ENCODE measurements around the gene POLR1B.

DNA sequence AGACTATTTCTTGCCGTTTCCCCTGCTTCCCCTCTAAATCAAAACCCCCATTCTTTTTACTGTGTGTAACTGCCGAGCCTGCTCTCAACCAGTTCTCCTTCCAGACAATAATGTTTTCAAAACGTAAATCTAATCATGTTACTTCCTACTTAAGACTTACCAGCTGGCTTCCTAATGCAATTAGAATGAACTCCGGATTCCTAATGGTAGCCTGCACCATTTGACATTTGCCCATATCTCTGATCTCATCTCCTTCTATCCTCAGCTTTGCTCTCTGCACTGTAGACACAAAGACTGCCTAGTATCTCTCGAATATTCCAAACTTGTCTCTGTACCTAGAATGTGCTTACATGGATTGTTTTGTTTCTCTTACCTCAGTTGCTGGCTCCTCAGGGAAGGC, 47.4 kb upstream of the POLR1B start:
- TF ChIP-seq POLR2A (IDR thresholded peaks at IDR 0.05; ENCODE audit: low read depth, low read length), result no peak
- no peak for TF ChIP-seq POLR2AphosphoS5 (IDR thresholded peaks at IDR 0.05; ENCODE audit: low read depth, low read length)
